Stimulated activated CD4-positive, alpha-beta T cell treated with anti-CD3 and anti-CD28 coated beads, Interleukin-1b, Interleukin-23, amount 100 ng/mL, for 1 hour (primary cell): ENCODE measurements around the gene TMEM72.
A peak's percentile ranks its signal among the peaks of the same experiment; 100 is the strongest.

Source experiments
- DNase-seq, 2 donors: peaks; one replicate each; pipeline ENCODE4 v3.0.0-alpha.2; 2020; ENCODE audit warnings: low read depth in 2 of 2

Gene TMEM72

DNA sequence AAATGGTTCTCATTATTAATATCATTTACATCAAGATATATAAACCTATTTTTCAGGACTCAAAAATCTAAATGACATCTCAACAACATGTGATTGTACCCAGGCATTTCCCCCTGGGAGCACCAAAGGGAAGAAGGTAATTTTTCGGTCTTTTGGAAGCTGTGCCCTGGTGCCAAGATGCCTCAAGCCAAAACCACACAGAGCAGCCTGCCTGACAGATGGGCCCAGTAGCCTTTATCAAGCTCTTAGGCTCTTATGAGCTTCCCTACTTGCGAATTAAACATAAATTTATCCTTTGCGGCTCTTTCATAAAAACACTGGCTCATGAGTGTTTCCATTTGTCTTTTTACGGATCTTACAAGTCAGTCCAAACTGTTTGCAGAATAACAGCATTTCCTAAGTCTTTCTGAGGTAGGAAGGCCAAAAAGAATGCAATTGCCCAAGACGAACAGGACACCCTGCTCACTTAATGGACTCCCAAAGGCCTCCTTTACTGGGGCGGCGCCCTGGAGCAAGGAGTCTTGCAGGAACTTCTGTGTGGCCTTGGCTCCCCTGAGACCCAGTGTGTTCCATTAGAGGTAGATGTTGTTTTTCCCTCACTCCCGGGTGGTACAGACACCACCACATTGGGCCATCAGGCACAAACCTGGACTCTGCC, 44.4 kb downstream of the TMEM72 start:
- DNase-seq: no peak

GRCh38 chr10:44956226-44956625, 45.1 kb downstream of the TMEM72 start:
- no peak for DNase-seq

GRCh38 chr10:44956717-44957706, 45.9 kb downstream of the TMEM72 start:
- DNase-seq: no peak

DNA sequence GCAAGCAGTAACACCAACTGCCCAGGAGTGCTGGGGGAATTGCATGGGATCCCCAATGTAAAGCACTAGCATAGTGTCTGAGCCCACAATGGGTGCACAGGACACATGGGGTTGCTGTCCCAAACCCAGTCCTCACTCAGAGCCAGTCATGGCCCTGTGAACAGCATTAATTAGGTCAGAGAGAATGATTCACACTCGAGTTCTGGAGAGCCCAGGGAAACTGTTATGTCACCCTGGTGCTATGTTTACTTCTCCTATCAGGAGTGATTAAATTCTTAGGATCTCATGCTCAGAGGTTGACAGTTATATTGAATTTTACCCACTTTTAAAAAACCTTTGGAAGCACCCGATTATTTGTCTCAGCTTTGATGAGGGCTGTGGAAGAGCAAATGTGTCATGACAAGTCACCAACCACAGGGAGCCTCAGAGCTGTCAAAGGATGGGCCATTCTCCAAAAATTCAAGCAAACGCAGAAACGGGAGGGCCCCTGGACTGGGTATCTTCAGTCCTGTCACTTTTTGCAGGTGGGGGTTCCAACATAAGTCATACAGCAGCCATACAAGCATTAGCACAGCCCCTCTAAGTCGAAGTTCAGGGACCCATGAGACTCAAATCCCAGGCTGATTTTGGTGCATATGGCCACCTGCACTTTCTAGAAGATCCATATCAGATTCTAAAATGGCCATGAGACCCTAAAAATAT, 47.2 kb downstream of the TMEM72 start:
- no peak for DNase-seq

DNA sequence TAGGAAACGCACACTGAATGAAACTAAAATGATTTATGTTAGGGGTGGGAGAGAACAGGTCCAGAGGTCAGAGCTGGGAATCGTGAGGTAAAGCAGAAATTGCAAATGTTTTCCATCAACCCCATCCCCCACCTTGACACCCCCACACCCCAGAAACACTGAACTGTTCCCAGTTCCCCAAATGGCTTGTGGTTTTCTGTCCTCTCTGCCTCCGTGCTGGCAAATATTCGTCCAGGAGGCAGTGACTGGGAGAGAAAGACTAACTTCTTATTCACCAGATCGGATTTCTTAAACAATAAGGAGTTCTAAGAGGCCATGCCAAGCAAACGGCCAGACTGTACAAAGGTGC, 47.7 kb downstream of the TMEM72 start:
- no peak for DNase-seq

- DNase-seq: peak; percentile 76 to 88
Measured at GRCh38 chr10:44959247-44960087, 48.3 kb downstream of the TMEM72 start, which contains the start of gene RASSF4. Gene RASSF4, plus strand, starts transcription at chr10:44959802. Its CDS starts 10,401 bp downstream, at chr10:44970203.

GRCh38 chr10:44960088-44960460, 48.9 kb downstream of the TMEM72 start:
- DNase-seq: no peak

- no peak for DNase-seq
Measured at GRCh38 chr10:44960482-44961229, 49.5 kb downstream of the TMEM72 start.

- no peak for DNase-seq
Measured at GRCh38 chr10:44961230-44961571, 50.1 kb downstream of the TMEM72 start.

- DNase-seq: no peak
Measured at GRCh38 chr10:44961931-44962750, 51.0 kb downstream of the TMEM72 start.

DNA sequence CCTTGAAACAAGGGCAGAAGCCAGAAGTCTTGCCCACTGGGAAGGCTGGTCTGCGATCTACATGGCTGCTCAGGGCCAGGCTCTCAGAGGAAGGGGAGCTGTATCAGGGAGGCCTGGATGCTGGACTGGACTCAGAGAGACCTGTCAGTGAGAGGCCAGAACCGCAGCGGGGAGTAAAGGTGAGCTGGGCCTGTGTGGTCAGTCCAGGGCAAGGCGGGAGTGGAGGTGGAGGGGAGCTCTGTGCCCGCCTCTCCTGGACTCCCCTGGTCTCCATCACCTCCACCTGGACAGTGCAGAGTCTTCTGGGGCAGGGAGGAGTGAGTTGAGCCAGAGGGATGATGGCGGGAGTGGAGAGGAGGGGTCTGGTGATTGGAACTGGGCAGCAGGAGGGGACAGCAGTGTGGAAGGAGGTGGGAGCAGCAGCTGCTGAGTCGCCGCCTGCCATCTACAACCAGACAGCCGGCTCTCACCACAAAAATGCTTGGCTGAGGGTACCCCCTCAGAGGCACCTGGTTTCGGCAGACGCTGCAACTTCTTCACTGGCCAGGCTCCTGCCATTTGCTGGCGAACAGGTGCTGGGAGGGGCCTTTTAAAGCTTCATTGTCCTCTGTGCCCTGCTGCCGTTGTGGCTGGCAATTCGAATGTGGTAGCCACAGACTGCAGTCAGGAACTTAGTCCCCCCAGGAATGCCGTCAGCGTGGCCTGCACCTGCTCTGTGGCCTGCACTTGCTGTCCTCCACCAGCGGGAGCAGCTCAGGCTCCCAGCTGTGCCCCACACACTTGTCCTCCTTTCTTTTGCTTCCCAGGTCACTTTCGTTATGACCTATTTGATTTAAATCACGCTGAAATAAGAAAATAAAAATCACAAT, 52.0 kb downstream of the TMEM72 start:
- DNase-seq: no peak

- DNase-seq: no peak
Measured at GRCh38 chr10:44963772-44964633, 52.9 kb downstream of the TMEM72 start.

- DNase-seq: no peak
Measured at GRCh38 chr10:44965104-44965503, 54.0 kb downstream of the TMEM72 start.

GRCh38 chr10:44965651-44966097, 54.5 kb downstream of the TMEM72 start:
- no peak for DNase-seq

GRCh38 chr10:44966129-44966815, 55.1 kb downstream of the TMEM72 start:
- no peak for DNase-seq

DNA sequence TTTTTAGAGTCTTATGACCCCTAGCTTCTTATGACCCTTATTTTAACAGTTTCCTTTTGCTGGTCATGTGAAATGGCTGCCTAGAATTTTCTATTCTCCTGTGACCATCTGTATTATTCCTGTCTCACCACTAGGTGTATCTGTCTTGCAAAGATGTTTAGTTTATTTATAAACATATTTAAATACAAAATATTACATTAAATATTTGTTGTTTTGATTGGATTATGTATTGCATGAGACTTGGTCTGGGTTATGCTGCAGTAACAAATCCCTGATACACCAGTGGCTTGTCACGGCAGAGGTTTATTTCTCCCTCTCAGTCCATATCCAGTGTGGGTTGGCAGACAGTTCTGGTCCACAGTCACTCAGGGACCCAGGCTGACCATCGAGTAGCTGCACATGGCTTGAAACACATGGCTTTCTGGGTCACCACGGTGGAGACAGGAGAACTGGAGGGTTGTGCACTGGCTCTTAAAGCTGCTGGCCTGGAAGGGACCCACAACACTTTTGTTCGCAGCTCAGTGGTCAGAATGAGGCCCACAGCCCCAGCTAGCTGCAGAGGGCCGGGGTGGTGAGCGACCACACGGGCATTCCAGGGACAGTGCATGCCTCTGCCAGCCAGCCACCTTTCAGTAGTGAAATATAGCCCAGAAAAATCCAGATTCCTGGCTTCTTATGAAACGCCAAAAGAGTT, 55.8 kb downstream of the TMEM72 start:
- no peak for DNase-seq

DNA sequence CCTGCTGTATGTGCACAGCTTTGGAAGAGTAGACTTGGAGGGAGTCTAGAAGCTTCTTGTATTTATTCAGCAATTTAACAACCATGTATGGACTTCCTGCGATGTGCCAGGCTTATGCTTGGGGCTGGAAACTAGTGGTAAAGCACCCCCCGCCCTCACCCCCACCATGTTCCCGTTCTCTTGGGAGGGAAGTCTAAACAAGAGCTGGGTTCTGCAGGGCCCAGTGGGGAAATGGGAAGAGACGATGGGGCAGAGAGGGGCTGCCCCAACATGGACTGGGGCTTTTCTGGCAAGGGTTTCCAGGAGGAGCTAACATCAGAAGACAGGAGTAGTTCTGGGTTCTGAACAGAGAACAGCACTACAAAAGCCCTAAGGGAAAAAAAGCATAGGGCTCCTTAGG, 56.5 kb downstream of the TMEM72 start:
- DNase-seq: no peak
